ENCODE measurements around the gene PLET1. TPM values are rescaled to one million over a fixed set of nuclear protein-coding genes. Genes with fewer than 3 reads are reported as not detected.

PLET1 gene
- total RNA-seq, 1 experiment from 2014 or later, result not detected

DNA sequence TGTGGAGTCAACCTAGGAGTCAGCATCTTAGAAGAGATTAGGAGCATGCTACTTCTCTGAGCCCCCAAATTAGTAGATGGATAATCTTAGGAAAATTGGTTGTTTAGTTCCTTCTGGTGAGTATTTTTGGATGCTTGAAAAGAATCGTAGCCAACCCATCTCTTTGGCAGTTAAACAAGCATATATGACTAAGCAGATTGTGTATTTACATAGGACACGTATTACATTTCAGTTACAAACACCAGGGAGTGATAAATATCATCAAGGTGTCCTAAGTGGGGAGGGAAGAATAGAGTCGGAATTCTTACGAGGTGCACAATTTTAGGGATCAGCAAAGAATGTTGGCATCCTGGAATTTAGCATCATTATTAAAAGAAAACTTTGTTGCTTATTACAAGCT lies 13.5 kb downstream of the PLET1 start:
- H3K27me3 ChIP-seq (ENCODE audit: insufficient read depth, low read length), result no peaks in the 10 kb centered on the region
- no peak overlapping the region for H2BK5ac ChIP-seq (ENCODE audit: insufficient read length, low read length)
- H2BK12ac ChIP-seq (ENCODE audit: insufficient read length, low read depth, low read length), result no peak overlapping the region
- H3K18ac ChIP-seq (ENCODE audit: insufficient read length, low read depth, low read length), result no peak overlapping the region
- no peak overlapping the region for H4K5ac ChIP-seq (ENCODE audit: insufficient read length, low read depth, low read length)
- H2BK15ac ChIP-seq (ENCODE audit: low read depth, low read length), result no peak overlapping the region
- no CpG with 5 or more reads among the region's 4 CpGs for WGBS (ENCODE audit: extremely low coverage, insufficient read length, low lambda C conversion rate)
- no peaks in the 10 kb centered on the region for H3K4me1 Mint-ChIP-seq
- no peaks in the 10 kb centered on the region for H3K9me3 ChIP-seq (ENCODE audit: control insufficient read depth, low read depth, low read length)
- H3K36me3 Mint-ChIP-seq (ENCODE audit: insufficient read depth in 1 of 3, low read depth in 3 of 3), result peaks cover 5 to 23% (median 18%) of the 10 kb centered on the region in 3 experiments; a peak in 6 of 7 replicates
- H4K20me1 ChIP-seq (ENCODE audit: control insufficient read depth, insufficient read depth, insufficient read length), result no peaks in the 10 kb centered on the region
- H3K9me3 Mint-ChIP-seq, result peaks cover 3 to 19% of the 10 kb centered on the region in 2 experiments; a peak in 3 of 5 replicates
- H4K91ac ChIP-seq (ENCODE audit: insufficient read length, low read depth, low read length), result no peak overlapping the region
- H3K27ac Mint-ChIP-seq, result no peak overlapping the region
- no peaks in the 10 kb centered on the region for H3K79me2 ChIP-seq (ENCODE audit: insufficient read depth, low read length)
- TF ChIP-seq, protein P1, sequence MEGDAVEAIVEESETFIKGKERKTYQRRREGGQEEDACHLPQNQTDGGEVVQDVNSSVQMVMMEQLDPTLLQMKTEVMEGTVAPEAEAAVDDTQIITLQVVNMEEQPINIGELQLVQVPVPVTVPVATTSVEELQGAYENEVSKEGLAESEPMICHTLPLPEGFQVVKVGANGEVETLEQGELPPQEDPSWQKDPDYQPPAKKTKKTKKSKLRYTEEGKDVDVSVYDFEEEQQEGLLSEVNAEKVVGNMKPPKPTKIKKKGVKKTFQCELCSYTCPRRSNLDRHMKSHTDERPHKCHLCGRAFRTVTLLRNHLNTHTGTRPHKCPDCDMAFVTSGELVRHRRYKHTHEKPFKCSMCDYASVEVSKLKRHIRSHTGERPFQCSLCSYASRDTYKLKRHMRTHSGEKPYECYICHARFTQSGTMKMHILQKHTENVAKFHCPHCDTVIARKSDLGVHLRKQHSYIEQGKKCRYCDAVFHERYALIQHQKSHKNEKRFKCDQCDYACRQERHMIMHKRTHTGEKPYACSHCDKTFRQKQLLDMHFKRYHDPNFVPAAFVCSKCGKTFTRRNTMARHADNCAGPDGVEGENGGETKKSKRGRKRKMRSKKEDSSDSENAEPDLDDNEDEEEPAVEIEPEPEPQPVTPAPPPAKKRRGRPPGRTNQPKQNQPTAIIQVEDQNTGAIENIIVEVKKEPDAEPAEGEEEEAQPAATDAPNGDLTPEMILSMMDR (conservative IDR thresholded peaks at IDR 0.05), result no peak
- H3K23me2 ChIP-seq (ENCODE audit: insufficient read length, low read depth, low read length, poor library complexity, severe bottlenecking), result no peaks in the 10 kb centered on the region
- H2AFZ ChIP-seq (ENCODE audit: low read length), result no peak overlapping the region
- no peak overlapping the region for H3K9ac ChIP-seq (ENCODE audit: extremely low read depth, insufficient read length, low read length)
- no peak overlapping the region for H3K27ac ChIP-seq (ENCODE audit: insufficient read length, low read depth, low read length)
- H3K79me1 ChIP-seq (ENCODE audit: insufficient read depth, low read depth, low read length, poor library complexity, severe bottlenecking), result no peaks in the 10 kb centered on the region
- no peak overlapping the region for H3K4me3 Mint-ChIP-seq
- no peaks in the 10 kb centered on the region for H3K4me1 ChIP-seq (ENCODE audit: insufficient read depth, low read length)
- no peak overlapping the region for H4K8ac ChIP-seq (replicated peaks; ENCODE audit: insufficient read length, low read depth, low read length)
- H3K4ac ChIP-seq (ENCODE audit: low read depth, low read length), result no peak overlapping the region
- H2BK20ac ChIP-seq (ENCODE audit: low read depth, low read length, poor library complexity, severe bottlenecking), result no peak overlapping the region
- no peak overlapping the region for H3K56ac ChIP-seq (ENCODE audit: insufficient read length, low read depth, low read length)
- no peak overlapping the region for H3K4me2 ChIP-seq (ENCODE audit: insufficient read depth, insufficient read length, low read length)
- H3T11ph ChIP-seq (ENCODE audit: low read length), result no peak overlapping the region
- DNase-seq, result no peak
- H2AK5ac ChIP-seq (ENCODE audit: insufficient read length, low read length), result no peak overlapping the region
- no peak overlapping the region for H3K14ac ChIP-seq (ENCODE audit: insufficient read depth, low read length)
- peaks cover 27% of the 10 kb centered on the region for H3K27me3 Mint-ChIP-seq (ENCODE audit: low read depth)
- H2BK120ac ChIP-seq (ENCODE audit: low read depth, low read length, poor library complexity, severe bottlenecking), result no peak overlapping the region
- no peak overlapping the region for H3K23ac ChIP-seq (ENCODE audit: insufficient read length, low read depth, low read length)
